Mesodermal cell (in vitro differentiated cells): ENCODE measurements around the gene PGGHG.

Source experiments
- H3K27ac ChIP-seq: 2 replicates; pipeline ENCODE4 v1.7.0; 2013; ENCODE audit warnings: mild to moderate bottlenecking, low read depth, low read length, moderate library complexity; ENCODE audit not compliant: severe bottlenecking
- H3K36me3 ChIP-seq: 2 replicates; pipeline ENCODE4 v1.7.1; 2013; ENCODE audit warnings: mild to moderate bottlenecking, low read length, moderate library complexity; ENCODE audit not compliant: control insufficient read depth, insufficient read depth
- H3K4me1 ChIP-seq: one replicate; pipeline ENCODE4 v1.7.1; 2013; ENCODE audit warnings: mild to moderate bottlenecking, low read length; ENCODE audit not compliant: insufficient read depth, control insufficient read depth, poor library complexity, severe bottlenecking
- H3K4me3 ChIP-seq: 2 replicates; pipeline ENCODE4 v1.7.0; 2013; ENCODE audit warnings: low read length, control low read depth, mild to moderate bottlenecking; ENCODE audit not compliant: insufficient read depth, poor library complexity, severe bottlenecking; ENCODE audit errors: extremely low read depth
- H3K9me3 ChIP-seq: 2 replicates; pipeline ENCODE4 v1.7.1; 2013; ENCODE audit warnings: mild to moderate bottlenecking, low read length, moderate library complexity; ENCODE audit not compliant: control insufficient read depth
- WGBS, 2 experiments: methylation state at CpG; one replicate each; pipeline ENCODE4 v1.1.5; 2013; ENCODE audit warnings: missing lambda C conversion rate in 2 of 2; ENCODE audit not compliant: insufficient coverage in 2 of 2; 5-methylcytosine and 5-hydroxymethylcytosine counted together

PGGHG gene

DNA sequence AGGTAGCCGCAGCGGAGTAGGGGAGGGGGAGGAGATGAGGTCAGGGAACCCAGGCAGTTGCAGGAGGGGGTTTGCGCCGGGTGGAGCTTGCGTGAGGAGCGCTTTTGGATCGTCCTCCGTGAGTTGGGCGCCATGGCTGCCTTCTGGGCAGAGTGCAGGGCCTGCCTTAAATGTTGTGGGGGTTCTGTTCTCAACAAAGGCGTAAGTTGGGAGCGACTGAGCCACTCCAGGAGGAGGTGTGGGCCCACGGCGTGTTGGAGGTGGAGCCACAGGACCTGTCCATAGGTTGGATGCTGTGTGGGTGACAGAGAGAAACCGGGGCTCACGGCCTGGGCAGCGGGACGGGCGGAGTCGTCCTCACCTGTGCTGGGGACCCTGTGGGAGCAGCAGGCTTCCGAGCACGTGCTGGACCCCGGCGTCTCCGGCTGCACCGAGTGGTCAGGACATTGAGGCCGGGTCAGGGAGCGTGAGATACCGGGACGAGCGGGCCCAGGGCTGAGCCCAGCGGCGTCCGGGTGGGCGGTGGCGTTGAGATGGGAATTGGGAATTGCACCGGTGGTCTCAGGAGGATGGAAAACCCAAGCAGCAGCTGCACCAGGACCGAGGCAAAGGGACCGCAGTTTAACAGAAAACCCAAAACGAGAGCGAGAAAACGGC is 977 bp upstream of the PGGHG start:
- H3K27ac ChIP-seq: no peak overlapping the region
- 39 to 45% methylated on average over 24 to 36 of the region's 41 CpGs for WGBS, 2 experiments
- H3K36me3 ChIP-seq: peaks cover 9% of the 10 kb centered on the region
- H3K4me1 ChIP-seq: peaks cover 9% of the 10 kb centered on the region
- H3K4me3 ChIP-seq: peak overlapping the region; percentile 54
- no peaks in the 10 kb centered on the region for H3K9me3 ChIP-seq

DNA sequence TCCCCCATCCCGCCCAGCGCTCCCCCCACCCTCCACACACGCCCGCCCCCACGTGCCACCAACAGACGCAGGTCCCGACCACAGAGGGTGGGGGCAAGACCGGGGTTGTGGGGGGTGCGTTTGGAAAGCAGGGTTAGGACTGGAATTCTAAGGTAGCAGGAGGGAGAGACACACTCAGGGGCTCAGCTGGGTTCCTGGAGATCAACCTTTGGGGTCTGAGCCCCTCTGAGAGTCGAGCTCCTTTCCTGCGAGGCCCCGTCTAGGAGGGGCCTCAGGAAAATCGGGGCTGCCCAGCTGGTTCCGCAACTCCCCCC is 429 bp downstream of the PGGHG start:
- Histone ChIP-seq H3K27ac (no peak overlapping the region), H3K36me3 (peaks cover 12% of the 10 kb centered on the region), H3K4me3 (peak overlapping the region; percentile 54), H3K4me1 (peaks cover 9% of the 10 kb centered on the region), H3K9me3 (no peaks in the 10 kb centered on the region)
- WGBS, 2 experiments: 57 to 72% methylated on average over 6 to 9 of the region's 14 CpGs

DNA sequence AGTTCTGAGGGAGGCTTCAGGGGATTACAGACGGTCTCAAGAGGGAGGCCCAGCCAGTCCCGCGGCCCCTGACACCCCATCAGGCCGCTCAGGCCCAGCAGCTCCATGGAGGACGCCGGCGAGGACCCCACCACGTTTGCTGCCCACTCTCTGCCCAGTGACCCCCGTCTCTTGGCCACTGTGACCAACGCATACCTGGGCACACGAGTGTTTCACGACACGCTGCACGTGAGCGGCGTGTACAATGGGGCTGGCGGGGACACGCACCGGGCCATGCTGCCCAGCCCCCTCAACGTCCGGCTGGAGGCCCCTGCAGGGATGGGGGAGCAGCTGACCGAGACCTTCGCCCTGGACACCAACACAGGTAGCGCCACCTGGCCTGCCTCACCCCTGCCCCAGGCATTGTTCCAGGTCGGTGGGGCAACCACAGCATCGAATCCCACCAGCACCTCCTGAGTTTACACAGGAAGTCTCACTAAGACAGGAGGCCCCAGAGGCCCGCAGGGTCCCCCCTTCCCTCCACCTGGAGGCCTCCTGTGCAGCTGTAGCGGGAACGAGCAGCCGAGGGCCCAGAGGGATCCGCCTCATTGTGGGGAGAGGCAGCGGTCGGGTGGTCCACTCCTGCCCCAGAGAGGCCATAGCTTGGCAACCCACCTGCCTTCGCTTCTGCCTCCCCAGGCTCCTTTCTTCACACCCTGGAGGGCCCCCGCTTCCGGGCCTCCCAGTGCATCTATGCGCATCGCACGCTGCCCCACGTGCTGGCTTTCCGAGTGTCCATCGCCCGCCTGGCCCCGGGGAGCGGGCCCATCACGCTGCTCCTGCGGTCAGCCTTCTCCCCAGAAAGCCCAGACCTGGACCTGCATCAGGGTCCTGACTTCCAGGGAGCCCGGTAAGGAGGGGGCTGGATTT is 1.0 kb downstream of the PGGHG start:
- Histone ChIP-seq H3K4me3 (peak overlapping the region; percentile 54), H3K4me1 (peaks cover 9% of the 10 kb centered on the region), H3K36me3 (peaks cover 12% of the 10 kb centered on the region), H3K27ac (no peak overlapping the region), H3K9me3 (no peaks in the 10 kb centered on the region)
- WGBS, 2 experiments: 91 to 92% methylated on average over 38 to 48 of the region's 48 CpGs

- Histone ChIP-seq H3K27ac (no peak overlapping the region), H3K4me3 (no peak overlapping the region), H3K36me3 (peaks cover 12% of the 10 kb centered on the region), H3K4me1 (peaks cover 9% of the 10 kb centered on the region), H3K9me3 (no peaks in the 10 kb centered on the region)
- WGBS, 2 experiments: 93 to 97% methylated on average over 8 to 13 of the region's 13 CpGs
Measured at GRCh38 chr11:290621-291231, 1.8 kb downstream of the PGGHG start.

- Histone ChIP-seq H3K4me3 (no peak overlapping the region), H3K36me3 (peaks cover 12% of the 10 kb centered on the region), H3K9me3 (no peaks in the 10 kb centered on the region), H3K27ac (no peak overlapping the region), H3K4me1 (peaks cover 9% of the 10 kb centered on the region)
- 72 to 74% methylated on average over 40 to 44 of the region's 44 CpGs for WGBS, 2 experiments
Measured at GRCh38 chr11:291281-292210, 2.6 kb downstream of the PGGHG start.

DNA sequence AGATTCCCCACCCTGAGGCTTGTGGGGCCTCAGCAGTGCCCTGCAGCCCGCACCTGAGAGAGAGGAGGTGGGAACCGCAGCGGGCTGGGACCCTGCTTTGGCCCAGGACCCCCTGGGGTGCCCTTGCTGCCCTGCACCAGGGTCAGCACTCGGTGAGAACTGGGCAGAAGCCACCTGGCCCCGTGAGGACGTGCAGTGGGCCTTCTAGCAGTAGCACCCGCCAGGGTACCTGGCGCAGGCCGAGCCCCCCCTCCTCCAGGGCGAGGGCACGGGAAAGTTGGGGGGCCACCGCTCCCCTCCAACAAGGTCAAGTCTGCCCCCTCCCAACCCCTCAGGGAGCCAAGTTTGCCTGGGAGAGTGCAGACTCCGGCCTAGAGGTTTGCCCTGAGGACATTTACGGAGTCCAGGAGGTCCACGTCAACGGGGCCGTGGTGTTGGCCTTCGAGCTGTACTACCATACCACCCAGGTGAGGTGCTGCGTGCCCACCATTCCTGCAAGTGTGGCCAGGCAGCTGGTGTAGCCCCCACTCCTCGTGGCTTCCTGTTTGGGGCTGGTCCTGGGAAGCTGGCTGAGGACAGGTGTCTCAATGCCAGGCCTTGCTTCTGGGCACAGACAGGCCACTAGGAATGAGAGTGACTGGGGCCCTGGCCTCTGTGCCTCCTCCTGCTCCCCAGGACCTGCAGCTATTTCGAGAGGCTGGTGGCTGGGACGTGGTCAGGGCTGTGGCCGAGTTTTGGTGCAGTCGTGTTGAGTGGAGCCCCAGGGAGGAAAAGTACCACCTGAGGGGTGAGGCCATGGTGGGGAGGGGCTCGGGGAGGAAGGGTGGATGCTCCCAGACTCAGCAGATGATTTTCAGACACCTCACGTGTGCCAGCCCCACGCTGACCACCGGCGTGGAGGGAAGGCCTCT is 3.5 kb downstream of the PGGHG start:
- H3K4me1 ChIP-seq: peaks cover 9% of the 10 kb centered on the region
- 97% methylated on average over 22 to 29 of the region's 29 CpGs for WGBS, 2 experiments
- no peak overlapping the region for H3K27ac ChIP-seq
- no peak overlapping the region for H3K4me3 ChIP-seq
- no peaks in the 10 kb centered on the region for H3K9me3 ChIP-seq
- peaks cover 12% of the 10 kb centered on the region for H3K36me3 ChIP-seq

DNA sequence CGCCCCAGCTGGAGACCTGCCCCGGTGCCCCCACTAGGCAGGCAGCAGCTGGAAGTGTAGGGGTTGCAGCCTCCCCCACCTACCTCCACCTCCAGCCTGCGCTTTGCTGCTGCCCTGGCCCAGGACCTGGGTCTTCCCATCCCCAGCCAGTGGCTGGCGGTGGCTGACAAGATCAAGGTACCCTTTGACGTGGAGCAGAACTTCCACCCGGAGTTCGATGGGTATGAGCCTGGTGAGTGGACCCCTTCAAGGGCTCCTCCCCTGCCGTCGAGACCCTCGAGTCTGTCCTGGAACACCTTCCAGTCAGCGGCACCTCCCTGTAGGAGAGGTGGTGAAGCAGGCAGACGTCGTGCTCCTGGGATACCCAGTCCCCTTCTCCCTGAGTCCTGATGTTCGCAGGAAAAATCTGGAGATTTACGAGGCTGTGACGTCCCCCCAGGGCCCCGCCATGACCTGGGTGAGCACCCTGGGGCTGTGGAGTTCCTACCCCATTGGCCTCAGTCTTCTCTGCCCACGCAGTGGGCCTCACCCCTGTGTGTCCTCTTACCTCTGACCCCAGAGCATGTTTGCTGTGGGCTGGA is 4.4 kb downstream of the PGGHG start:
- Histone ChIP-seq H3K9me3 (no peaks in the 10 kb centered on the region), H3K4me3 (no peak overlapping the region), H3K36me3 (peaks cover 12% of the 10 kb centered on the region), H3K27ac (no peak overlapping the region), H3K4me1 (peaks cover 9% of the 10 kb centered on the region)
- WGBS, 2 experiments: 93 to 96% methylated on average over 14 to 15 of the region's 18 CpGs

GRCh38 chr11:293852-294661 is 5.1 kb downstream of the PGGHG start:
- Histone ChIP-seq H3K4me1 (peaks cover 9% of the 10 kb centered on the region), H3K9me3 (no peaks in the 10 kb centered on the region), H3K4me3 (no peak overlapping the region), H3K27ac (no peak overlapping the region), H3K36me3 (peaks cover 12% of the 10 kb centered on the region)
- WGBS, 2 experiments: 91 to 94% methylated on average over 21 to 24 of the region's 27 CpGs

DNA sequence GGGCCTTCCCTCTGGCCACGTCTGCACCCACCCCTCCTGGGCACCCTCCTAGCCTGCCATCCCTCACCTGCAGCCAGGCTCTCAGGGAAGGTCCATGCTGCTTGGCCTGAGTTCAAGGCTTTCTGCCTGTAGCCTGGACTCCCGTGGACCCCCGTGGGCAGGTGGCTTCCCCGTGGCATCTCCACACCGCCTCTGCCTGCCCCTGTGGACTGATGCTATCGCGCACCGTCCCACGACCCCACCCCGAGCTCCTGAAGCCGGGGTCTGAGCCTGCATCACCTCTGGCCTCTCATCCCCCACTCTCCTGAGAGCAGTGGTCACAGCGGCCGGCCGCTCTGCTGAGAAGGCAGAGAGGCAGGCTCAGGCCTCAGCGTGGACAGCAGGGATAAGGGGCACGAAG is 5.9 kb downstream of the PGGHG start:
- Histone ChIP-seq H3K4me3 (no peak overlapping the region), H3K9me3 (no peaks in the 10 kb centered on the region), H3K4me1 (peaks cover 6% of the 10 kb centered on the region), H3K27ac (no peak overlapping the region), H3K36me3 (peaks cover 12% of the 10 kb centered on the region)
- WGBS, 2 experiments: 93 to 97% methylated on average over 10 to 12 of the region's 16 CpGs
